GM12801 (cell line): ENCODE measurements around the gene FOXB1.

Experiments
- CTCF ChIP-seq: IDR thresholded peaks from one replicate; pipeline ENCODE4 v1.5.1; 2011; ENCODE audit warnings: control low read depth; ENCODE audit not compliant: insufficient read length; ENCODE audit errors: extremely low read depth

Gene FOXB1

GRCh38 chr15:60004009-60004845, at the start of gene FOXB1:
Gene FOXB1 (plus strand): TSS chr15:60004311. CDS start chr15:60004964, 653 bp downstream.
- TF ChIP-seq CTCF, result no peak

GRCh38 chr15:59958288-59958687, 45.8 kb upstream of the FOXB1 start:
- no peak for TF ChIP-seq CTCF

- no peak for TF ChIP-seq CTCF
Observed at GRCh38 chr15:59960318-59960717, 43.8 kb upstream of the FOXB1 start.

GRCh38 chr15:59963322-59963721, 40.8 kb upstream of the FOXB1 start:
- TF ChIP-seq CTCF, result no peak

GRCh38 chr15:59963925-59964324, 40.2 kb upstream of the FOXB1 start:
- no peak for TF ChIP-seq CTCF

GRCh38 chr15:59965741-59966140, 38.4 kb upstream of the FOXB1 start:
- TF ChIP-seq CTCF, result no peak

GRCh38 chr15:59966262-59966661, 37.8 kb upstream of the FOXB1 start:
- no peak for TF ChIP-seq CTCF
